HUES64 (cell line): ENCODE results near the gene OR5H15.
"Not testable (repeated sequence)": the region's sequence is repeated elsewhere in the genome, so short reads cannot be mapped to it uniquely, and the experiment has no call there.

Experiments
- H3K27ac ChIP-seq: 2 replicates; pipeline ENCODE4 v1.7.0; 2013; ENCODE audit warnings: low read depth, low read length, inconsistent platforms
- H3K27me3 ChIP-seq: 2 replicates; pipeline ENCODE4 v1.6.1; 2013; ENCODE audit warnings: mild to moderate bottlenecking, low read length; ENCODE audit not compliant: insufficient read depth
- H3K36me3 ChIP-seq: 2 replicates; pipeline ENCODE4 v1.6.1; 2013; ENCODE audit warnings: mild to moderate bottlenecking, low read length; ENCODE audit not compliant: insufficient read depth
- H3K4me1 ChIP-seq: 2 replicates; pipeline ENCODE4 v1.6.1; 2013; ENCODE audit warnings: mild to moderate bottlenecking, low read length, moderate library complexity; ENCODE audit not compliant: insufficient read depth
- H3K4me3 ChIP-seq: 2 replicates; pipeline ENCODE4 v1.5.1; 2013; ENCODE audit warnings: mild to moderate bottlenecking, low read length, moderate library complexity
- H3K9ac ChIP-seq: 2 replicates; pipeline ENCODE4 v1.6.1; 2013; ENCODE audit warnings: mild to moderate bottlenecking, low read depth, low read length
- H3K9me3 ChIP-seq: 2 replicates; pipeline ENCODE4 v1.6.1; 2013; ENCODE audit warnings: low read depth, low read length; ENCODE audit not compliant: insufficient read depth
- WGBS: fragments of 150-250, 120-280 bp; methylation state at CpG from one replicate; pipeline ENCODE4 v1.1.7; 2013; ENCODE audit warnings: missing lambda C conversion rate; 5-methylcytosine and 5-hydroxymethylcytosine counted together

Gene OR5H15

DNA sequence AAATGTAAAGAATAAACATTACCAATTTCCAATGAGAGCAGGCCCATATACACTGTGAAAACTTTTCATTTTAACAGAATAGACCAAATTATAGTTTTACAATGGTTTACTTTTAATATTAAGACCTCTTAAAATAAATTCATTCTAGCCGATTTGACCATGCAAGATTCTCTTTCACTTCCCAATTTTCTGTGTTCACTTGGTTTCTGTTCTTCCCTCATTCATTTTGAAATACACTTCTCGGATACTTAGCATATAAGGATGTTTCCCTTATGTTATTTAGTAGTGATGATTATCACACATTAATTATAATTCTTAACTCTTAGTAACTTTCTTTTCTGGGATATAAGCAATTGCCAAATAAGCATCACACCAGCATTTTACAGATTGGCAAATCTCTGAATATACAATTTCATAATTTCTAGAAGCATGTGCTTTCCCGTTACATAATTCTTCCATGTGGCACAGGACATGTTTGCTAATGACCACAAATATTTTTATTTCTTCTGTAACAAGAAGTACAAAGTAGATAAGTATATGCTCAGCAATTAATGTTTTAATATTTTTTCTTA, 13.9 kb downstream of the OR5H15 start:
- H3K9me3 ChIP-seq = no peaks in the 10 kb centered on the region
- H3K4me3 ChIP-seq = no peak overlapping the region
- 88% methylated on average over 2 of the region's 3 CpGs for WGBS
- H3K9ac ChIP-seq = no peak overlapping the region
- no peaks in the 10 kb centered on the region for H3K27me3 ChIP-seq
- H3K4me1 ChIP-seq = peaks cover 13% of the 10 kb centered on the region; the same call in 1 of the 2 replicates
- H3K36me3 ChIP-seq = no peaks in the 10 kb centered on the region
- H3K27ac ChIP-seq = no peak overlapping the region

DNA sequence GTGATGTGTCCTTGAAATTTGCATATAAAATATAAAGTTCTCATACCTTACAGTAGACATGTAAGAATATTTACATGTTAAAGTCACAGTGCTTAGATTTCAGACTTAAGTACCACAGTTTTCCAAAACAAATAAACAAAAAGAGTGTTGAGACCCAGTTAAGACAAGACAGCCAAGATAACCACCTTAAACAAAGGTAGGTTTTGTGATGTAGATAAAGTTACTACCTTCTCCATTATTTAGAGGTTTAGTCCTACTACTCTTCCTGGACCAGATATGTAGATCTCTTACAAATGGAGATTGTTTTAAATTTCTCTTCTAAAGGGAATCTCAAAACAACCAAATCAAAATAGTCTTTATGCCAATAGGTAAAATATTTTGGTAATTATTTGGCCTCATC, 15.7 kb downstream of the OR5H15 start:
- H3K27ac ChIP-seq = peak overlapping the region; percentile 51; the same call in 1 of the 2 replicates
- no peaks in the 10 kb centered on the region for H3K27me3 ChIP-seq
- H3K4me3 ChIP-seq = no peak overlapping the region
- no peak overlapping the region for H3K9ac ChIP-seq
- H3K9me3 ChIP-seq = no peaks in the 10 kb centered on the region
- peaks cover 13% of the 10 kb centered on the region; the same call in 1 of the 2 replicates for H3K4me1 ChIP-seq
- no peaks in the 10 kb centered on the region for H3K36me3 ChIP-seq

DNA sequence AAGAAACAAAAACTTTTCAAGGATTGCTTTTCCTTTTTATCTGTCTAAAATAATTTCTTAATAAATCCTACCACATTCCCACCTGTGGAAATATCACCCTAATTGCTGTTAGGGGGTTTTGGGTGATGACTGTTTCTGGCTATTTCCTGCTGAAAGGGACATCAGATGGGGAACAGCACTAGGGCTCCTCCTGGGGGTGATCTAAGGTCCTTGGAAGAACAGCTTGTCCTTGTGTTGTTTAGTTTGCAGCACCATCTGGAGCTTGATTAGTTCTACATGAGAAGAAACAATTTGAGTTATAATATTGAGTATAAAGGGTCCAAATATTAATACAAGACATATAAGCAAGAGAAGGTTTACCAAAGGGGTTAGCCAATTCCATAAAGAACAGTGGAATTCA, 18.7 kb downstream of the OR5H15 start:
- Histone ChIP-seq H3K27ac (no peak overlapping the region), H3K27me3 (no peaks in the 10 kb centered on the region), H3K36me3 (no peaks in the 10 kb centered on the region), H3K9ac (no peak overlapping the region), H3K9me3 (no peaks in the 10 kb centered on the region), H3K4me1 (peaks cover 24% of the 10 kb centered on the region), H3K4me3 (no peak overlapping the region)

DNA sequence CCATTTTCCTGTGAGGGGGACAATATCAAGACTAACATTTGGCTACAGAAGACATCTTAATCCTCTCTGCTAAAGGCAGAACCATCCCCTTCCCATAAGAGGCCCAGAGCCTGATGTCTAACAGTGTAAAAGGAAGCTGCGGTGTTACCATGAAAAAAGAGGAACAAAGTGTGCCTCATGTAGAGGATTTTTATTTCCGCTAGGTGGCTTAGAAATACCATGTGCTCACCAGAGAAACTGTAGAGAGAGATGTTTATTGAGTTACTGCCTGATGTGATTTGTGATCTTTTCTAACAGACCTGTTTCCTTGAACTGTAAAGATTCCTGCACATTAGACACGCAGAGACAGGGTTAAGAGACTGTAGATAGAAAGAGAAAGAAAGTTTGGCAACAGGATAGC, 22.0 kb downstream of the OR5H15 start:
- 53% methylated on average over 3 of the region's 3 CpGs for WGBS
- Histone ChIP-seq H3K27me3 (no peaks in the 10 kb centered on the region), H3K4me1 (peaks cover 11% of the 10 kb centered on the region), H3K27ac (no peak overlapping the region), H3K9ac (no peak overlapping the region), H3K4me3 (no peak overlapping the region), H3K36me3 (no peaks in the 10 kb centered on the region), H3K9me3 (no peaks in the 10 kb centered on the region)

DNA sequence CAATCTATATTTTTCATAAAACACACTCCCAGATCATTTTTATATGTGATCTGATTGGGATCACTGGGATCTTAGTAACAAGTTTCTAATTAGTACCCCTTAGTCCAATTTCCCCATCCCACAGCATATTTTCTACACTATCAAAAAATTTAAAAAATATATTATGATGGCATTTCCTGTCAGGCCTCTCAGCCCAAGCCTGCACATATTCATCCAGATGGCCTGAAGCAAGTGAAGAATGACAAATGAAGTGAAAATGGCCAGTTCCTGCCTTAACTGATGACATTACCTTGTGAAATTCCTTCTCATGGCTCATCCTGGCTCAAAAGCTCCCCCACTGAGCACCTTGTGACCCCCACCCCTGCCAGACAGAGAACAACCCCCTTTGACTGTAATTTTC, 24.4 kb downstream of the OR5H15 start:
- peaks cover 11% of the 10 kb centered on the region for H3K4me1 ChIP-seq
- not testable (repeated sequence) for H3K4me3 ChIP-seq, H3K27ac ChIP-seq, H3K36me3 ChIP-seq, H3K9ac ChIP-seq, H3K9me3 ChIP-seq, H3K27me3 ChIP-seq

DNA sequence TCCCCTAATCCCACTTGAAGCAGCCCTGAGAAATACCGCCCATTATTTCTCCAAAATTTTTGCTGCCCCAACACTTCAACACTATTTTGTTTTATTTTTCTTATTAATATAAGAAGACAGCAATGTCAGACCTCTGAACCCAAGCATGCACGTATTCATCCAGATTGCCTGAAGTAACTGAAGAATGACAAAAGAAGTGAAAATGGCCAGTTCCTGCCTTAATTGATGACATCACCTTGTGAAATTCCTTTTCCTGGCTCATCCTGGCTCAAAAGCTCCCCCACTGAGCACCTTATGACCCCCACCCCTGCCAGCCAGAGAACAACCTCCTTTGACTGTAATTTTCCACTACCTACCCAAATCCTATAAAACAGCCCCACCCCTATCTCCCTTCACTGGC, 29.8 kb downstream of the OR5H15 start:
- H3K9ac ChIP-seq = not testable (repeated sequence)
- 55% methylated on average over 2 of the region's 2 CpGs for WGBS

DNA sequence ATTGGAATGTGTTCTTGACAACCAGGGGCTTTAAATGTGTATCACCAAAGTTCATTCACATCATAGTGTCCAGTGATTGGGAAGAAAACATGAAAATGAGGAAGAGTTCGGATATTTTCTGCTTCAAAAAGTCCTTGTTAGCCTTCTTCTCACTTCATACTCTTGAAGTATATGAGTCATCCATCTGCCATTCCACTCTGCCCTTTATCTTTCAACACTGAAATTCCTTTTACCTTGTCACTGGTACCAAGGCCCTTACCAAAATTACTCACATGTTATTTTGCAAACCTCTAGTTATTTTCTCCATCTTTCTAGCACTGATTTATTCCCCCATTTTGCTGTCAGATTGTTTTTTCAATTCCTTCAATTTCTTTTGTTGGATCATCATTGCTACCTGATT, 32.5 kb downstream of the OR5H15 start:
- Histone ChIP-seq H3K36me3 (no peaks in the 10 kb centered on the region), H3K27me3 (no peaks in the 10 kb centered on the region), H3K9ac (no peak overlapping the region), H3K4me1 (peaks cover 13% of the 10 kb centered on the region), H3K9me3 (no peaks in the 10 kb centered on the region), H3K4me3 (no peak overlapping the region), H3K27ac (no peak overlapping the region)
- 100% methylated on average over 1 of the region's 1 CpG for WGBS

More for the DNA sequence above, 29.8 kb downstream of the OR5H15 start:
- not testable (repeated sequence) for H3K9me3 ChIP-seq, H3K36me3 ChIP-seq, H3K27me3 ChIP-seq, H3K4me3 ChIP-seq
- Histone ChIP-seq H3K4me1 (peaks cover 13% of the 10 kb centered on the region), H3K27ac (peak overlapping the region; percentile 30; the same call in 1 of the 2 replicates)

DNA sequence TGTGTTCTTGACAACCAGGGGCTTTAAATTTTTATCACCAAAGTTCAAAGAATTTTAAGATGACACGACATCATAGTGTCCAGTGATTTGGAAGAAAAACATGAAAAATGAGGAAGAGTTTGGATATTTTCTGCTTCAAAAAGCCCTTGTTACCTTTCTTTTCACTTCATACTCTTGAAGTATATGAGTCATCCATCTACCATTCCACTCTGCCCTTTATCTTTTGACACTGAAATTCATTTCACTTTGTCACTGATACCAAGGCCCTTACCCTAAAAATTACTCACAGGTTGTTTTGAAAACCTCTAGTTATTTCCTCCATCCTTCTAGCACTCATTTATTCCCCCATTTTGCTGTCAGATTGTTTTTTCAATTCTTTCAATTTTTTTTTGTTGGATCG, 42.7 kb downstream of the OR5H15 start:
- 60% methylated on average over 1 of the region's 2 CpGs for WGBS
- H3K27ac ChIP-seq = no peak overlapping the region

DNA sequence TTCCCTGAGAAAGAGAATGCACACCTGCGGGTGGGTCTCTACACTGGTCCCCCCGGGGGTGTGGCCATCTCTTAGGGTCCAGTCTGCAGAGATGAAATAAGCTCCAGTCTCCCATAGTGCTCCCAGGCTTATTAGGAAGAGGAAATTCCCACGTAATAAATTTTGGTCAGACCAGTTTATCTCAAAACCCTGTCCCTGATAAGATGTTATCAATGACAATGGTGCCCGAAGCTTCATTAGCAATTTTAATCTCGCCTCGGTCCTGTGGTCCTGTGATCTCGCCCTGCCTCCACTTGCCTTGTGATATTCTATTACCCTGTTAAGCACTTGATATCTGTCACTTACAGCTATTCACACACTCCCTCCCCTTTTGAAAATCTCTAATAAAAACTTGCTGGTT, 46.8 kb downstream of the OR5H15 start:
- Histone ChIP-seq H3K4me3 (no peak overlapping the region), H3K27ac (no peak overlapping the region), H3K4me1 (peaks cover 19% of the 10 kb centered on the region), H3K9me3 (no peaks in the 10 kb centered on the region), H3K27me3 (no peaks in the 10 kb centered on the region), H3K36me3 (no peaks in the 10 kb centered on the region), H3K9ac (no peak overlapping the region)
- WGBS = 15% methylated on average over 7 of the region's 7 CpGs

More for the DNA sequence above, 42.7 kb downstream of the OR5H15 start:
- Histone ChIP-seq H3K4me3 (no peak overlapping the region), H3K27me3 (no peaks in the 10 kb centered on the region), H3K4me1 (peaks cover 10% of the 10 kb centered on the region), H3K36me3 (no peaks in the 10 kb centered on the region), H3K9ac (no peak overlapping the region), H3K9me3 (no peaks in the 10 kb centered on the region)

DNA sequence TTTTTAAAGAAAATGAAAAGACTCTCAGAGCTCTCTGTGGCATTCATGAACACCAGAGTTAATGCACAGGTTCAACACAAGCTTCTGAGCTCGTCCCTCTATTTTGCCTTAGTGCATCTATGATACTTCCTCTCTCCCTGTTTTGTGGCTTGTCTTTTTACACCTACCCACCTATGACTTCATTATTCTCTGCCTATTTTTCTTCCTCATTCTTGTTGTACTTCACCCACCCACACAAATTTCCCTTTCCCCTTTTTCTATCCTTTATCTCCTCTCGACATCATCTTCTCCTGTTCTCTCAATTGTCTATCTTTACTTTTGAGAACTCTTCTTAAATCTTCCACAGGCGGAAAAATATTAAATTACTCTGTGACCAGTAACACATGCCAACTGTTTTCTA, 48.6 kb downstream of the OR5H15 start:
- no peaks in the 10 kb centered on the region for H3K27me3 ChIP-seq
- peaks cover 19% of the 10 kb centered on the region for H3K4me1 ChIP-seq
- no peak overlapping the region for H3K9ac ChIP-seq
- WGBS = 90% methylated on average over 3 of the region's 3 CpGs
- no peaks in the 10 kb centered on the region for H3K9me3 ChIP-seq
- no peak overlapping the region for H3K4me3 ChIP-seq
- no peaks in the 10 kb centered on the region for H3K36me3 ChIP-seq
- H3K27ac ChIP-seq = no peak overlapping the region
